ENCODE measurements around the gene PTP4A1. TPM values are rescaled to one million over a fixed set of nuclear protein-coding genes. Genes with fewer than 3 reads are reported as not detected.
"Not testable (repeated sequence)": the region's sequence is repeated elsewhere in the genome, so short reads cannot be mapped to it uniquely, and the experiment has no call there.

Gene PTP4A1
- polyA plus RNA-seq, 1 donor from 2014 or later = 57.6 TPM

DNA sequence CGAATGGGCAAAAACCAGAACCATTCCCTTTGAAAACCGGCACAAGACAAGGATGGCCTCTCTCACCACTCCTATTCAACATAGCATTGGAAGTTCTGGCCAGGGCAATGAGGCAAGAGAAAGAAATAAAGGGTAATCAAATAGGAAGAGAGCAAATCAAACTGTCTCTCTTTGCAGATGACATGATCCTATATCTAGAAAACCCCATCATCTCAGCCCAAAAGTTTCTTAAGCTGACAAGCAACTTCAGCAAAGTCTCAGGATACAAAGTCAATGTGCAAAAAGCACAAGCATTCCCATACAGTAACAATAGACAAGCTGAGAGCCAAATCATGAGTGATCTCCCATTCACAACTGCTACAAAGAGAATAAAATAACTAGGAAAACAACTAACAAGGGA, 13.4 kb downstream of the PTP4A1 start:
- not testable (repeated sequence) for H3K79me2 ChIP-seq (replicated peaks; ENCODE audit: insufficient read depth, low read length); H3F3A ChIP-seq (ENCODE audit: insufficient read depth, low read length, poor library complexity, severe bottlenecking); H3K9ac ChIP-seq (ENCODE audit: low read length); H3K9me2 ChIP-seq (ENCODE audit: insufficient read depth, low read length); H3K27ac ChIP-seq (ENCODE audit: low read length); H2AFZ ChIP-seq (ENCODE audit: low read depth, low read length); H3K4me3 ChIP-seq (ENCODE audit: low read length); H3K27me3 ChIP-seq (ENCODE audit: insufficient read depth, low read depth, low read length); H3K9me3 ChIP-seq (ENCODE audit: low read length); H3K4me2 ChIP-seq (ENCODE audit: low read length); H4K20me1 ChIP-seq (ENCODE audit: insufficient read depth)
- peaks cover 17% of the 10 kb centered on the region for H3K36me3 ChIP-seq (ENCODE audit: insufficient read depth, low read length)

- Histone ChIP-seq H3K27me3 (ENCODE audit: insufficient read depth, low read depth, low read length) (no peaks in the 10 kb centered on the region), H3K27ac (ENCODE audit: low read length) (no peak overlapping the region), H3K9me2 (ENCODE audit: insufficient read depth, low read length) (no peaks in the 10 kb centered on the region), H3F3A (ENCODE audit: insufficient read depth, low read length, poor library complexity, severe bottlenecking) (no peaks in the 10 kb centered on the region), H3K36me3 (ENCODE audit: insufficient read depth, low read length) (no peaks in the 10 kb centered on the region), H2AFZ (ENCODE audit: low read depth, low read length) (no peak overlapping the region), H3K4me3 (ENCODE audit: low read length) (no peak overlapping the region), H3K4me2 (ENCODE audit: low read length) (no peak overlapping the region), H4K20me1 (ENCODE audit: insufficient read depth) (no peaks in the 10 kb centered on the region), H3K79me2 (replicated peaks; ENCODE audit: insufficient read depth, low read length) (no peaks in the 10 kb centered on the region), H3K9ac (ENCODE audit: low read length) (no peak overlapping the region), H3K9me3 (ENCODE audit: low read length) (no peaks in the 10 kb centered on the region)
- TF ChIP-seq EP300 (conservative IDR thresholded peaks at IDR 0.05; ENCODE audit: poor library complexity, severe bottlenecking) (no peak), POLR2AphosphoS5 (IDR thresholded peaks at IDR 0.05) (no peak), MXI1 (conservative IDR thresholded peaks at IDR 0.05; ENCODE audit: poor library complexity, severe bottlenecking) (no peak), RAD21 (conservative IDR thresholded peaks at IDR 0.05) (no peak), SMC3 (conservative IDR thresholded peaks at IDR 0.05; ENCODE audit: poor library complexity) (no peak), EZH2 (IDR thresholded peaks at IDR 0.05; ENCODE audit: borderline replicate concordance, insufficient read depth, low read length, poor library complexity, severe bottlenecking) (no peak), TAF1 (IDR thresholded peaks at IDR 0.05; ENCODE audit: low read depth) (no peak), REST (IDR thresholded peaks at IDR 0.05; ENCODE audit: borderline replicate concordance) (no peak), CTCF (IDR thresholded peaks at IDR 0.05; ENCODE audit: poor library complexity, severe bottlenecking) (no peak)
These were observed 17.7 kb downstream of the PTP4A1 start for GRCh38 chr6:63589952-63590411.

GRCh38 chr6:63592886-63593285, 20.6 kb downstream of the PTP4A1 start:
- no peaks in the 10 kb centered on the region for H3K36me3 ChIP-seq (ENCODE audit: insufficient read depth, low read length)
- H4K20me1 ChIP-seq (ENCODE audit: insufficient read depth) = no peaks in the 10 kb centered on the region
- no peak overlapping the region for H3K27ac ChIP-seq (ENCODE audit: low read length)
- no peak overlapping the region for H3K4me2 ChIP-seq (ENCODE audit: low read length)
- H3K9me3 ChIP-seq (ENCODE audit: low read length) = no peaks in the 10 kb centered on the region
- no peaks in the 10 kb centered on the region for H3K27me3 ChIP-seq (ENCODE audit: insufficient read depth, low read depth, low read length)
- no peak overlapping the region for H3K4me3 ChIP-seq (ENCODE audit: low read length)
- H3K9ac ChIP-seq (ENCODE audit: low read length) = no peak overlapping the region
- no peaks in the 10 kb centered on the region for H3K79me2 ChIP-seq (replicated peaks; ENCODE audit: insufficient read depth, low read length)
- no peaks in the 10 kb centered on the region for H3K9me2 ChIP-seq (ENCODE audit: insufficient read depth, low read length)
- H3F3A ChIP-seq (ENCODE audit: insufficient read depth, low read length, poor library complexity, severe bottlenecking) = no peaks in the 10 kb centered on the region
- H2AFZ ChIP-seq (ENCODE audit: low read depth, low read length) = no peak overlapping the region
- no peak for TF ChIP-seq TAF1 (IDR thresholded peaks at IDR 0.05; ENCODE audit: low read depth)
- no peak for TF ChIP-seq REST (IDR thresholded peaks at IDR 0.05; ENCODE audit: borderline replicate concordance)
- TF ChIP-seq EP300 (conservative IDR thresholded peaks at IDR 0.05; ENCODE audit: poor library complexity, severe bottlenecking) = no peak
- TF ChIP-seq SMC3 (conservative IDR thresholded peaks at IDR 0.05; ENCODE audit: poor library complexity) = no peak

Measured in neural cell (in vitro differentiated cells).